Fibroblast of skin of scalp (primary cell): ENCODE data around the gene AQP10. TPM values are rescaled to one million over a fixed set of nuclear protein-coding genes. Genes with fewer than 3 reads are reported as not detected.
"Not testable (repeated sequence)": the region's sequence is repeated elsewhere in the genome, so short reads cannot be mapped to it uniquely, and the experiment has no call there.

ENCODE experiments used
- DNase-seq: peaks from one replicate; pipeline ENCODE4 v3.0.0-alpha.2; 2013
- polyA plus RNA-seq, 2 experiments: library from polyadenylated mRNA; unstranded; fragments of 120-200 nt; gene quantifications; one replicate each; pipeline ENCODE4 v1.2.1, GENCODE V29; 2013; ENCODE audit not compliant: insufficient read length in 2 of 2

The AQP10 gene
- not detected for polyA plus RNA-seq (2013, experiment 1 of 2; ENCODE audit: insufficient read length)
- polyA plus RNA-seq (2013, experiment 2 of 2; ENCODE audit: insufficient read length): not detected

GRCh38 chr1:154320882-154321608 is at the start of gene AQP10:
Gene AQP10, plus strand, starts transcription at chr1:154321093. Its CDS starts 63 bp downstream, at chr1:154321156.
- DNase-seq: no peak

GRCh38 chr1:154272217-154272998 is 48.5 kb upstream of the AQP10 start, which contains the start of gene HAX1:
Gene HAX1, plus strand, starts transcription at chr1:154272629. Its CDS starts 95 bp downstream, at chr1:154272724.
- peak; percentile 96 for DNase-seq

GRCh38 chr1:154272999-154273563 is 47.8 kb upstream of the AQP10 start:
- no peak for DNase-seq

- DNase-seq: no peak
These were observed 44.1 kb upstream of the AQP10 start for GRCh38 chr1:154276797-154277196.

GRCh38 chr1:154287591-154287990 is 33.3 kb upstream of the AQP10 start:
- DNase-seq: not testable (repeated sequence)

GRCh38 chr1:154288661-154289060 is 32.2 kb upstream of the AQP10 start:
- no peak for DNase-seq

- DNase-seq: no peak
These were observed 30.0 kb upstream of the AQP10 start for GRCh38 chr1:154290921-154291320.

GRCh38 chr1:154295408-154296235 is 25.3 kb upstream of the AQP10 start:
- DNase-seq: no peak

- DNase-seq: no peak
These were observed 19.3 kb upstream of the AQP10 start for GRCh38 chr1:154301582-154301981.

GRCh38 chr1:154304664-154305337 is 16.1 kb upstream of the AQP10 start:
- no peak for DNase-seq

GRCh38 chr1:154306151-154306550 is 14.7 kb upstream of the AQP10 start:
- DNase-seq: no peak

GRCh38 chr1:154307670-154308270 is 13.1 kb upstream of the AQP10 start:
- not testable (repeated sequence) for DNase-seq

GRCh38 chr1:154309136-154309535 is 11.8 kb upstream of the AQP10 start:
- DNase-seq: not testable (repeated sequence)

- not testable (repeated sequence) for DNase-seq
These were observed 8.4 kb upstream of the AQP10 start for GRCh38 chr1:154312229-154313065.

- no peak for DNase-seq
These were observed 7.9 kb upstream of the AQP10 start for GRCh38 chr1:154313066-154313356.

GRCh38 chr1:154314226-154314625 is 6.7 kb upstream of the AQP10 start:
- not testable (repeated sequence) for DNase-seq

GRCh38 chr1:154316704-154317103 is 4.2 kb upstream of the AQP10 start:
- DNase-seq: no peak

GRCh38 chr1:154318386-154318785 is 2.5 kb upstream of the AQP10 start:
- DNase-seq: no peak

- DNase-seq: not testable (repeated sequence)
These were observed 679 bp downstream of the AQP10 start for GRCh38 chr1:154321609-154321934.

GRCh38 chr1:154323493-154323892 is 2.6 kb downstream of the AQP10 start:
- DNase-seq: no peak

- DNase-seq: no peak
These were observed 3.3 kb downstream of the AQP10 start for GRCh38 chr1:154324241-154324640.
